Activated CD8-positive, alpha-beta memory T cell treated with anti-CD3 and anti-CD28 coated beads for 4 hours (primary cell): Measurements from ENCODE around the gene SSC4D.
"Not testable (repeated sequence)": the region's sequence is repeated elsewhere in the genome, so short reads cannot be mapped to it uniquely, and the experiment has no call there.

Source experiments
- DNase-seq, 2 donors: peaks; one replicate each; pipeline ENCODE4 v3.0.0-alpha.2; 2020; ENCODE audit warnings: low read depth in 2 of 2

Gene SSC4D

GRCh38 chr7:76409537-76409936 is at the start of gene SSC4D:
SSC4D (minus strand) TSS chr7:76409697; CDS start chr7:76404439, 5,258 bp downstream.
- DNase-seq, result no peak

GRCh38 chr7:76458504-76458903 is 49.0 kb upstream of the SSC4D start:
- not testable (repeated sequence) for DNase-seq

- not testable (repeated sequence) for DNase-seq
These were observed 47.5 kb upstream of the SSC4D start for GRCh38 chr7:76457017-76457416.

- not testable (repeated sequence) for DNase-seq
These were observed 36.1 kb upstream of the SSC4D start for GRCh38 chr7:76445577-76446008.

- DNase-seq, result not testable (repeated sequence)
These were observed 34.3 kb upstream of the SSC4D start for GRCh38 chr7:76443846-76444245.

GRCh38 chr7:76442664-76443446 is 33.4 kb upstream of the SSC4D start:
- DNase-seq, result not testable (repeated sequence)

GRCh38 chr7:76441792-76442191 is 32.3 kb upstream of the SSC4D start:
- not testable (repeated sequence) for DNase-seq

GRCh38 chr7:76440404-76440803 is 30.9 kb upstream of the SSC4D start:
- DNase-seq, result not testable (repeated sequence)

GRCh38 chr7:76439120-76439888 is 29.8 kb upstream of the SSC4D start:
- DNase-seq, result not testable (repeated sequence)

GRCh38 chr7:76437873-76438272 is 28.4 kb upstream of the SSC4D start:
- peak; percentile 13 to 43 for DNase-seq

- DNase-seq, result no peak
These were observed 21.3 kb upstream of the SSC4D start for GRCh38 chr7:76430836-76431235.

- no peak for DNase-seq
These were observed 20.7 kb upstream of the SSC4D start for GRCh38 chr7:76430211-76430610.

- DNase-seq, result no peak
These were observed 19.6 kb upstream of the SSC4D start for GRCh38 chr7:76428868-76429805.

GRCh38 chr7:76428149-76428823 is 18.8 kb upstream of the SSC4D start:
- no peak for DNase-seq

GRCh38 chr7:76427635-76428034 is 18.1 kb upstream of the SSC4D start:
- no peak for DNase-seq

- no peak for DNase-seq
These were observed 16.7 kb upstream of the SSC4D start for GRCh38 chr7:76426246-76426645.

- DNase-seq, result not testable (repeated sequence)
These were observed 16.1 kb upstream of the SSC4D start for GRCh38 chr7:76425558-76425957.

GRCh38 chr7:76425156-76425555 is 15.7 kb upstream of the SSC4D start:
- no peak for DNase-seq

- no peak for DNase-seq
These were observed 15.1 kb upstream of the SSC4D start, which contains the start of gene ZP3 for GRCh38 chr7:76424413-76425111. ZP3 (plus strand) TSS chr7:76424950; CDS start chr7:76424965, 15 bp downstream.

GRCh38 chr7:76423666-76424412 is 14.3 kb upstream of the SSC4D start:
- no peak for DNase-seq
